Stimulated activated naive CD8-positive, alpha-beta T cell treated with anti-CD3 and anti-CD28 coated beads, Interleukin-15, amount 100 ng/mL, for 72 hours (primary cell): Measurements from ENCODE around the gene TRPC3.
A peak's percentile ranks its signal among the peaks of the same experiment; 100 is the strongest.

Experiments
- ATAC-seq: fragments of 150-1000 bp; cut with Tn5 transposase; 2 replicates; pipeline ENCODE4 v1.10.0; 2021; ENCODE audit warnings: mild to moderate bottlenecking, moderate library complexity
- DNase-seq, 2 donors: peaks; one replicate each; pipeline ENCODE4 v3.0.0; 2021 to 2022
- H3K27ac Mint-ChIP-seq, 2 donors: one replicate each; pipeline ENCODE4 v1.8.0; 2022; ENCODE audit warnings: mild to moderate bottlenecking in 2 of 2, mixed read lengths in 2 of 2, moderate library complexity in 2 of 2
- H3K27me3 Mint-ChIP-seq: one replicate; pipeline ENCODE4 v1.8.0; 2022; ENCODE audit warnings: mixed read lengths
- H3K4me1 Mint-ChIP-seq: one replicate; pipeline ENCODE4 v1.8.0; 2022; ENCODE audit warnings: mild to moderate bottlenecking, mixed read lengths
- H3K4me3 Mint-ChIP-seq, 2 donors: one replicate each; pipeline ENCODE4 v1.8.0; 2022; ENCODE audit warnings: mild to moderate bottlenecking in 2 of 2, mixed read lengths in 2 of 2, moderate library complexity in 1 of 2
- H3K9me3 Mint-ChIP-seq, 2 donors: one replicate each; pipeline ENCODE4 v1.8.0; 2022; ENCODE audit warnings: mixed read lengths in 2 of 2

Gene TRPC3

GRCh38 chr4:121958777-121959176 lies 6.9 kb upstream of the TRPC3 start:
- H3K27ac Mint-ChIP-seq = no peak overlapping the region
- H3K9me3 Mint-ChIP-seq = peaks cover 0 to 3% of the 10 kb centered on the region in 2 donors
- no peaks in the 10 kb centered on the region for H3K4me1 Mint-ChIP-seq
- H3K4me3 Mint-ChIP-seq = no peak overlapping the region
- H3K27me3 Mint-ChIP-seq = no peaks in the 10 kb centered on the region
- DNase-seq (no peak), ATAC-seq (no peak)

GRCh38 chr4:121957266-121957665 lies 5.4 kb upstream of the TRPC3 start:
- Mint-ChIP-seq H3K27me3 (peaks cover 13% of the 10 kb centered on the region), H3K4me1 (no peaks in the 10 kb centered on the region), H3K4me3 (no peak overlapping the region), H3K27ac (no peak overlapping the region), H3K9me3 (no peaks in the 10 kb centered on the region)
- DNase-seq = no peak
- ATAC-seq = no peak

- H3K27me3 Mint-ChIP-seq = peaks cover 40% of the 10 kb centered on the region
- no peak for ATAC-seq
- no peaks in the 10 kb centered on the region for H3K9me3 Mint-ChIP-seq
- peaks cover 13% of the 10 kb centered on the region for H3K4me1 Mint-ChIP-seq
- H3K4me3 Mint-ChIP-seq = no peak overlapping the region
- H3K27ac Mint-ChIP-seq = no peak overlapping the region
- no peak for DNase-seq
Measured at GRCh38 chr4:121953860-121954259, 2.0 kb upstream of the TRPC3 start.

- Mint-ChIP-seq H3K9me3 (no peaks in the 10 kb centered on the region), H3K4me3 (peak overlapping the region; percentile 51 to 83), H3K27me3 (peaks cover 55% of the 10 kb centered on the region), H3K27ac (no peak overlapping the region), H3K4me1 (peaks cover 13% of the 10 kb centered on the region)
- DNase-seq (no peak), ATAC-seq (no peak)
Measured at GRCh38 chr4:121952290-121952689, 430 bp upstream of the TRPC3 start.

GRCh38 chr4:121950680-121951520 lies 960 bp downstream of the TRPC3 start:
- ATAC-seq (peak; percentile 67), DNase-seq (peak; percentile 31 to 35)
- peak overlapping the region; percentile 88 to 89 for H3K4me3 Mint-ChIP-seq
- H3K27ac Mint-ChIP-seq = peak overlapping the region; percentile 40 to 45
- no peaks in the 10 kb centered on the region for H3K9me3 Mint-ChIP-seq
- H3K4me1 Mint-ChIP-seq = peaks cover 13% of the 10 kb centered on the region
- peaks cover 65% of the 10 kb centered on the region for H3K27me3 Mint-ChIP-seq

GRCh38 chr4:121950212-121950679 lies 1.6 kb downstream of the TRPC3 start:
- peak; percentile 84 for DNase-seq
- ATAC-seq = peak; percentile 84
- Mint-ChIP-seq H3K27me3 (peaks cover 72% of the 10 kb centered on the region), H3K4me3 (peak overlapping the region; percentile 88 to 89), H3K27ac (peak overlapping the region in 1 of 2 donors; percentile 40), H3K9me3 (no peaks in the 10 kb centered on the region), H3K4me1 (peaks cover 13% of the 10 kb centered on the region)

GRCh38 chr4:121946644-121947043 lies 5.2 kb downstream of the TRPC3 start:
- no peak for ATAC-seq
- H3K4me3 Mint-ChIP-seq = no peak overlapping the region
- H3K27me3 Mint-ChIP-seq = peaks cover 61% of the 10 kb centered on the region
- no peak overlapping the region for H3K27ac Mint-ChIP-seq
- no peaks in the 10 kb centered on the region for H3K9me3 Mint-ChIP-seq
- DNase-seq = no peak
- peaks cover 13% of the 10 kb centered on the region for H3K4me1 Mint-ChIP-seq

- ATAC-seq (peak; percentile 64), DNase-seq (peak in 1 of 2 donors; percentile 15)
- no peak overlapping the region for H3K4me3 Mint-ChIP-seq
- H3K4me1 Mint-ChIP-seq = peaks cover 3% of the 10 kb centered on the region
- no peaks in the 10 kb centered on the region for H3K9me3 Mint-ChIP-seq
- H3K27me3 Mint-ChIP-seq = peaks cover 66% of the 10 kb centered on the region
- H3K27ac Mint-ChIP-seq = no peak overlapping the region
Measured at GRCh38 chr4:121943941-121944340, 7.9 kb downstream of the TRPC3 start.

- DNase-seq = no peak
- H3K27me3 Mint-ChIP-seq = peaks cover 39% of the 10 kb centered on the region
- H3K9me3 Mint-ChIP-seq = no peaks in the 10 kb centered on the region
- H3K27ac Mint-ChIP-seq = no peak overlapping the region
- peaks cover 7% of the 10 kb centered on the region for H3K4me1 Mint-ChIP-seq
- ATAC-seq = no peak
- H3K4me3 Mint-ChIP-seq = no peak overlapping the region
Measured at GRCh38 chr4:121939690-121940089, 12.2 kb downstream of the TRPC3 start.

GRCh38 chr4:121938282-121939092 lies 13.4 kb downstream of the TRPC3 start:
- Mint-ChIP-seq H3K27ac (peak overlapping the region in 1 of 2 donors; percentile 0), H3K4me1 (peaks cover 7% of the 10 kb centered on the region), H3K27me3 (peaks cover 39% of the 10 kb centered on the region), H3K9me3 (no peaks in the 10 kb centered on the region), H3K4me3 (no peak overlapping the region)
- no peak for ATAC-seq
- no peak for DNase-seq

GRCh38 chr4:121936101-121936500 lies 15.8 kb downstream of the TRPC3 start:
- H3K4me1 Mint-ChIP-seq = peaks cover 7% of the 10 kb centered on the region
- H3K9me3 Mint-ChIP-seq = no peaks in the 10 kb centered on the region
- peaks cover 51% of the 10 kb centered on the region for H3K27me3 Mint-ChIP-seq
- DNase-seq (no peak), ATAC-seq (no peak)
- H3K27ac Mint-ChIP-seq = no peak overlapping the region
- H3K4me3 Mint-ChIP-seq = no peak overlapping the region

GRCh38 chr4:121934635-121935034 lies 17.2 kb downstream of the TRPC3 start:
- no peak for DNase-seq
- Mint-ChIP-seq H3K4me3 (no peak overlapping the region), H3K4me1 (peaks cover 7% of the 10 kb centered on the region), H3K9me3 (no peaks in the 10 kb centered on the region), H3K27me3 (peaks cover 51% of the 10 kb centered on the region), H3K27ac (no peak overlapping the region)
- ATAC-seq = no peak

- H3K4me1 Mint-ChIP-seq = no peaks in the 10 kb centered on the region
- no peaks in the 10 kb centered on the region for H3K9me3 Mint-ChIP-seq
- no peak for ATAC-seq
Measured at GRCh38 chr4:121932212-121932974, 19.5 kb downstream of the TRPC3 start.

GRCh38 chr4:121930304-121930703 lies 21.6 kb downstream of the TRPC3 start:
- Mint-ChIP-seq H3K27ac (no peak overlapping the region), H3K27me3 (peaks cover 40% of the 10 kb centered on the region), H3K9me3 (no peaks in the 10 kb centered on the region), H3K4me3 (no peak overlapping the region), H3K4me1 (no peaks in the 10 kb centered on the region)
- DNase-seq (no peak), ATAC-seq (no peak)

More at GRCh38 chr4:121932212-121932974, 19.5 kb downstream of the TRPC3 start:
- peaks cover 40% of the 10 kb centered on the region for H3K27me3 Mint-ChIP-seq
- peak overlapping the region in 1 of 2 donors; percentile 12 for H3K4me3 Mint-ChIP-seq
- DNase-seq = no peak
- no peak overlapping the region for H3K27ac Mint-ChIP-seq

- Mint-ChIP-seq H3K27ac (no peak overlapping the region), H3K4me3 (no peak overlapping the region)
- no peak for DNase-seq
Measured at GRCh38 chr4:121927948-121928347, 23.9 kb downstream of the TRPC3 start.

More at GRCh38 chr4:121927948-121928347, 23.9 kb downstream of the TRPC3 start:
- Mint-ChIP-seq H3K9me3 (no peaks in the 10 kb centered on the region), H3K27me3 (peaks cover 38% of the 10 kb centered on the region), H3K4me1 (no peaks in the 10 kb centered on the region)
- ATAC-seq = no peak
